MM.1S (cell line): ENCODE data around the gene PPP1R3C.

Experiments used
- DNase-seq: peaks from one replicate; pipeline ENCODE4 v3.0.0-alpha.2; 2015
- H2AFZ ChIP-seq: fragments of 300-600 bp; sonication (generic); 2 replicates; pipeline ENCODE4 v1.6.0; 2016; ENCODE audit warnings: antibody characterized with exemption, low read length
- H3F3A ChIP-seq: fragments of 300-600 bp; sonication (generic); 2 replicates; pipeline ENCODE4 v1.6.1; 2016; ENCODE audit warnings: mild to moderate bottlenecking, antibody characterized with exemption, low read length, moderate library complexity, mixed read lengths; ENCODE audit not compliant: insufficient read depth
- H3K27ac ChIP-seq: fragments of 300-600 bp; sonication (generic); 2 replicates; pipeline ENCODE4 v1.5.1; 2016; ENCODE audit warnings: mild to moderate bottlenecking, low read length
- H3K27me3 ChIP-seq: fragments of 300-600 bp; sonication (generic); replicated peaks from 2 replicates; pipeline ENCODE4 v1.6.0; 2016; ENCODE audit warnings: low read length; ENCODE audit not compliant: insufficient read depth
- H3K36me3 ChIP-seq: fragments of 300-600 bp; sonication (generic); replicated peaks from 2 replicates; pipeline ENCODE4 v1.6.1; 2016; ENCODE audit warnings: mild to moderate bottlenecking, low read length, mixed read lengths; ENCODE audit not compliant: insufficient read depth
- H3K4me1 ChIP-seq: fragments of 300-600 bp; sonication (generic); 2 replicates; pipeline ENCODE4 v1.6.1; 2016; ENCODE audit warnings: low read length, mixed read lengths
- H3K4me2 ChIP-seq: fragments of 300-600 bp; sonication (generic); 2 replicates; pipeline ENCODE4 v1.6.0; 2016; ENCODE audit warnings: low read depth, low read length
- H3K4me3 ChIP-seq: fragments of 300-600 bp; sonication (generic); 2 replicates; pipeline ENCODE4 v1.5.1; 2016; ENCODE audit warnings: low read length, mixed read lengths
- H3K79me2 ChIP-seq: fragments of 300-600 bp; sonication (generic); 2 replicates; pipeline ENCODE4 v1.6.1; 2016; ENCODE audit warnings: mixed run types, low read length, mixed read lengths
- H3K9ac ChIP-seq: fragments of 300-600 bp; sonication (generic); 2 replicates; pipeline ENCODE4 v1.6.1; 2016; ENCODE audit warnings: low read length, mixed read lengths
- H3K9me2 ChIP-seq: fragments of 300-600 bp; sonication (generic); replicated peaks from 2 replicates; pipeline ENCODE4 v1.6.1; 2016; ENCODE audit warnings: mild to moderate bottlenecking, low read length, mixed read lengths; ENCODE audit not compliant: insufficient read depth
- H3K9me3 ChIP-seq: fragments of 300-600 bp; sonication (generic); replicated peaks from 2 replicates; pipeline ENCODE4 v1.6.1; 2016; ENCODE audit warnings: mild to moderate bottlenecking, low read length, mixed read lengths; ENCODE audit not compliant: insufficient read depth
- H4K20me1 ChIP-seq: fragments of 300-600 bp; sonication (generic); 2 replicates; pipeline ENCODE4 v1.6.1; 2016; ENCODE audit warnings: mild to moderate bottlenecking, low read length, moderate library complexity, mixed read lengths; ENCODE audit not compliant: insufficient read depth
- CTCF ChIP-seq: fragments of 300-600 bp; sonication (generic); IDR thresholded peaks from 2 replicates; pipeline ENCODE4 v1.5.1; 2016; ENCODE audit warnings: antibody characterized with exemption, low read length, mixed read lengths
- EZH2 ChIP-seq: fragments of 300-600 bp; sonication (generic); optimal IDR thresholded peaks from 2 replicates; pipeline ENCODE3; 2017; ENCODE audit warnings: low read depth, mild to moderate bottlenecking, antibody characterized with exemption, low read length, mixed read lengths
- EZH2phosphoT487 ChIP-seq: fragments of 300-600 bp; sonication (generic); IDR thresholded peaks from 2 replicates; pipeline ENCODE4 v1.6.1; 2018; ENCODE audit warnings: antibody characterized with exemption, low read length

PPP1R3C gene

GRCh38 chr10:91597197-91597881 lies 35.5 kb downstream of the PPP1R3C start:
- Histone ChIP-seq H3K79me2 (no peaks in the 10 kb centered on the region), H3K36me3 (no peaks in the 10 kb centered on the region), H3K4me3 (no peak overlapping the region), H3K4me2 (no peak overlapping the region), H2AFZ (no peak overlapping the region), H3K27ac (no peak overlapping the region), H3K9ac (no peak overlapping the region), H3K9me3 (no peaks in the 10 kb centered on the region), H3K27me3 (no peaks in the 10 kb centered on the region), H3K4me1 (no peaks in the 10 kb centered on the region), H4K20me1 (no peaks in the 10 kb centered on the region), H3F3A (no peaks in the 10 kb centered on the region), H3K9me2 (no peaks in the 10 kb centered on the region)
- TF ChIP-seq EZH2 (no peak), CTCF (no peak)
- DNase-seq = no peak

- Histone ChIP-seq H3K4me2 (no peak overlapping the region), H3K27me3 (no peaks in the 10 kb centered on the region), H3K9ac (no peak overlapping the region), H3K9me2 (no peaks in the 10 kb centered on the region), H3K4me1 (no peaks in the 10 kb centered on the region), H2AFZ (no peak overlapping the region), H3K27ac (no peak overlapping the region), H3F3A (no peaks in the 10 kb centered on the region), H3K9me3 (no peaks in the 10 kb centered on the region), H3K36me3 (no peaks in the 10 kb centered on the region), H4K20me1 (no peaks in the 10 kb centered on the region), H3K4me3 (no peak overlapping the region), H3K79me2 (no peaks in the 10 kb centered on the region)
- TF ChIP-seq CTCF (no peak), EZH2 (no peak), EZH2phosphoT487 (no peak)
- DNase-seq = no peak
Observed at GRCh38 chr10:91596825-91597196, 36.1 kb downstream of the PPP1R3C start.

- H3K79me2 ChIP-seq = no peaks in the 10 kb centered on the region
- H3K36me3 ChIP-seq = no peaks in the 10 kb centered on the region
- H3K9me2 ChIP-seq = no peaks in the 10 kb centered on the region
- TF ChIP-seq EZH2phosphoT487 (no peak), EZH2 (no peak), CTCF (no peak)
- no peaks in the 10 kb centered on the region for H3K27me3 ChIP-seq
- H3K4me1 ChIP-seq = no peaks in the 10 kb centered on the region
- no peak overlapping the region for H3K27ac ChIP-seq
- H2AFZ ChIP-seq = no peak overlapping the region
- H3F3A ChIP-seq = no peaks in the 10 kb centered on the region
- no peak overlapping the region for H3K4me2 ChIP-seq
- no peak for DNase-seq
- H3K9ac ChIP-seq = no peak overlapping the region
- no peaks in the 10 kb centered on the region for H4K20me1 ChIP-seq
- H3K9me3 ChIP-seq = no peaks in the 10 kb centered on the region
- no peak overlapping the region for H3K4me3 ChIP-seq
Observed at GRCh38 chr10:91593834-91594233, 39.0 kb downstream of the PPP1R3C start.
